GM23338 (cell line): ENCODE measurements around the gene ZFAND6. TPM values are rescaled to one million over a fixed set of nuclear protein-coding genes. Genes with fewer than 3 reads are reported as not detected.

Experiments
- ATAC-seq: fragments of 200-7000 bp; cut with Tn5 transposase; 3 replicates; pipeline ENCODE4 v1.9.1; 2020
- DNase-seq: peaks from one replicate; pipeline ENCODE4 v3.0.0-alpha.2; 2015; ENCODE audit warnings: low spot score
- H2AFZ ChIP-seq: fragments of 200-600 bp; sonication (generic); 2 replicates; pipeline ENCODE4 v1.8.0; 2016; ENCODE audit warnings: antibody characterized with exemption, mild to moderate bottlenecking, moderate library complexity
- H3F3A ChIP-seq: fragments of 200-600 bp; sonication (generic); replicated peaks from 2 replicates; pipeline ENCODE4 v1.8.0; 2017; ENCODE audit warnings: antibody characterized with exemption, mixed run types, low read depth
- H3K27ac ChIP-seq: fragments of 200-600 bp; sonication (generic); 2 replicates; pipeline ENCODE4 v1.6.1; 2016; ENCODE audit warnings: low read depth
- H3K27me3 ChIP-seq: fragments of 200-600 bp; sonication (generic); 2 replicates; pipeline ENCODE4 v1.8.0; 2016; ENCODE audit warnings: mild to moderate bottlenecking, mixed run types, moderate library complexity; ENCODE audit not compliant: insufficient read depth
- H3K36me3 ChIP-seq: fragments of 200-600 bp; sonication (generic); 2 replicates; pipeline ENCODE4 v1.8.0; 2016; ENCODE audit warnings: mild to moderate bottlenecking; ENCODE audit not compliant: insufficient read depth
- H3K4me1 ChIP-seq: fragments of 200-600 bp; sonication (generic); 2 replicates; pipeline ENCODE4 v1.8.0; 2016; ENCODE audit warnings: mild to moderate bottlenecking, moderate library complexity; ENCODE audit not compliant: insufficient read depth
- H3K4me2 ChIP-seq: fragments of 200-600 bp; sonication (generic); 2 replicates; pipeline ENCODE4 v1.7.1; 2017; ENCODE audit warnings: mixed run types
- H3K4me3 ChIP-seq: fragments of 200-600 bp; sonication (generic); 2 replicates; pipeline ENCODE4 v1.6.1; 2016; ENCODE audit warnings: mixed run types
- H3K79me2 ChIP-seq: fragments of 200-600 bp; sonication (generic); replicated peaks from 2 replicates; pipeline ENCODE4 v1.8.0; 2017; ENCODE audit warnings: mild to moderate bottlenecking; ENCODE audit not compliant: insufficient read depth
- H3K9me2 ChIP-seq: fragments of 200-600 bp; sonication (generic); 2 replicates; pipeline ENCODE4 v1.8.0; 2017; ENCODE audit not compliant: insufficient read depth
- H4K20me1 ChIP-seq: fragments of 200-600 bp; sonication (generic); replicated peaks from 2 replicates; pipeline ENCODE4 v1.8.0; 2017; ENCODE audit warnings: mild to moderate bottlenecking; ENCODE audit not compliant: insufficient read depth
- H3K27ac Mint-ChIP-seq: 2 replicates; pipeline ENCODE4 v1.8.0; 2020; ENCODE audit warnings: inconsistent platforms, mild to moderate bottlenecking, moderate library complexity, mixed read lengths
- H3K27me3 Mint-ChIP-seq: 3 replicates; pipeline ENCODE4 v1.8.0; 2022; ENCODE audit warnings: low read depth, mild to moderate bottlenecking, moderate library complexity, mixed read lengths, inconsistent platforms; ENCODE audit not compliant: insufficient read depth, poor library complexity
- H3K36me3 Mint-ChIP-seq: 3 replicates; pipeline ENCODE4 v1.8.0; 2021; ENCODE audit warnings: low read depth, mild to moderate bottlenecking, inconsistent platforms, moderate library complexity, mixed read lengths
- H3K4me1 Mint-ChIP-seq: 3 replicates; pipeline ENCODE4 v1.8.0; 2020; ENCODE audit warnings: mild to moderate bottlenecking, inconsistent platforms, mixed read lengths
- H3K4me3 Mint-ChIP-seq: 3 replicates; pipeline ENCODE4 v1.8.0; 2021; ENCODE audit warnings: moderate library complexity, mild to moderate bottlenecking, inconsistent platforms, mixed read lengths
- H3K9me3 Mint-ChIP-seq: 3 replicates; pipeline ENCODE4 v1.8.0; 2020; ENCODE audit warnings: moderate library complexity, mild to moderate bottlenecking, inconsistent platforms, mixed read lengths
- CREB1 ChIP-seq: fragments of 250-450 bp; sonication (Bioruptor Pico); IDR thresholded peaks from 2 replicates; pipeline ENCODE4 v1.5.0; 2020; ENCODE audit warnings: low read depth, mild to moderate bottlenecking, moderate library complexity
- CTCF ChIP-seq, 2 experiments: fragments of 200-600 bp in 1 of 2; sonication (generic) in 1 of 2; conservative IDR thresholded peaks; 2 replicates each; pipeline versions ENCODE4 v1.5.1 to v1.6.1; 2016 to 2017; ENCODE audit warnings: antibody characterized with exemption in 2 of 2, low read depth in 2 of 2, mild to moderate bottlenecking in 2 of 2, moderate library complexity in 1 of 2
- ETS1 ChIP-seq: IDR thresholded peaks from 2 replicates; pipeline ENCODE4 v1.6.1; 2016; ENCODE audit warnings: antibody characterized with exemption
- EZH2 ChIP-seq: fragments of 200-600 bp; sonication (generic); IDR thresholded peaks from one replicate; pipeline ENCODE4 v1.8.0; 2017; ENCODE audit warnings: antibody characterized with exemption, mild to moderate bottlenecking, low read depth; ENCODE audit not compliant: unreplicated experiment
- EZH2phosphoT487 ChIP-seq: fragments of 200-600 bp; sonication (generic); IDR thresholded peaks from one replicate; pipeline ENCODE4 v1.8.1; 2018; ENCODE audit warnings: antibody characterized with exemption; ENCODE audit not compliant: unreplicated experiment
- JUNB ChIP-seq: IDR thresholded peaks from one replicate; pipeline ENCODE4 v1.6.1; 2016; ENCODE audit warnings: antibody characterized with exemption; ENCODE audit not compliant: unreplicated experiment
- NANOG ChIP-seq: IDR thresholded peaks from 2 replicates; pipeline ENCODE4 v1.6.1; 2016; ENCODE audit warnings: antibody characterized with exemption, borderline replicate concordance
- POLR2AphosphoS5 ChIP-seq: IDR thresholded peaks from 2 replicates; pipeline ENCODE4 v1.6.1; 2016; ENCODE audit warnings: antibody characterized with exemption, low read depth
- REST ChIP-seq: IDR thresholded peaks from one replicate; pipeline ENCODE4 v1.6.1; 2018; ENCODE audit warnings: antibody characterized with exemption; ENCODE audit not compliant: unreplicated experiment
- STAT1 ChIP-seq: IDR thresholded peaks from one replicate; pipeline ENCODE4 v1.6.1; 2016; ENCODE audit warnings: antibody characterized with exemption; ENCODE audit not compliant: unreplicated experiment
- ZNF114 ChIP-seq: fragments of 250-450 bp; sonication (Bioruptor Pico); IDR thresholded peaks from 2 replicates; pipeline ENCODE4 v1.5.0; 2020; ENCODE audit warnings: mild to moderate bottlenecking, moderate library complexity
- ZNF331 ChIP-seq: fragments of 250-450 bp; sonication (Bioruptor Pico); IDR thresholded peaks from 2 replicates; pipeline ENCODE4 v1.5.0; 2020; ENCODE audit warnings: low read depth, mild to moderate bottlenecking, moderate library complexity
- ZNF462 ChIP-seq: fragments of 250-450 bp; sonication (Bioruptor Pico); IDR thresholded peaks from 2 replicates; pipeline ENCODE4 v1.5.0; 2020; ENCODE audit warnings: mild to moderate bottlenecking, moderate library complexity
- polyA plus RNA-seq: library from polyadenylated mRNA; unstranded; fragments of >200 nt; fragmentation: Nextera tagmentation; extraction: Ambion mirVana; gene quantifications from 2 replicates; pipeline ENCODE4 v1.2.1, GENCODE V29; 2016
- total RNA-seq: library from RNA; depleted of rRNA; stranded (reverse); fragments of >200 nt; shearing (Covaris generic); gene quantifications from 2 replicates; pipeline ENCODE4 v1.2.3, GENCODE V29; 2014

The ZFAND6 gene
- total and polyA plus RNA-seq, 2 experiments from 2014 or later: 205 to 292 TPM

- Histone ChIP-seq H3K79me2 (no peaks in the 10 kb centered on the region), H3K9me2 (no peaks in the 10 kb centered on the region), H3K4me3 (no peak overlapping the region), H3K4me2 (no peak overlapping the region), H3K36me3 (no peaks in the 10 kb centered on the region), H3K27me3 (no peaks in the 10 kb centered on the region), H2AFZ (peak overlapping the region; percentile 54; the same call in 1 of the 2 replicates), H4K20me1 (no peaks in the 10 kb centered on the region), H3K27ac (no peak overlapping the region), H3F3A (peaks cover 1% of the 10 kb centered on the region; the same call in 1 of the 2 replicates), H3K4me1 (peaks cover 11% of the 10 kb centered on the region)
- H3K4me1 Mint-ChIP-seq: peaks cover 6% of the 10 kb centered on the region; the same call in 2 of the 3 replicates
- H3K4me3 Mint-ChIP-seq: no peak overlapping the region
- TF ChIP-seq ZNF114 (CRISPR knock-in tag) (no peak), STAT1 (no peak), ZNF331 (no peak), POLR2AphosphoS5 (no peak), NANOG (no peak), CTCF (conservative IDR thresholded peaks at IDR 0.05; ENCODE audit: low read depth in 2 of 2) (no peak), REST (no peak), ZNF462 (CRISPR knock-in tag) (no peak), EZH2phosphoT487 (no peak), JUNB (no peak), ETS1 (no peak), EZH2 (no peak), CREB1 (CRISPR knock-in tag) (no peak)
- no peaks in the 10 kb centered on the region for H3K36me3 Mint-ChIP-seq
- ATAC-seq: no peak
- H3K27ac Mint-ChIP-seq: no peak overlapping the region
- H3K27me3 Mint-ChIP-seq: peaks cover 3% of the 10 kb centered on the region
- no peaks in the 10 kb centered on the region for H3K9me3 Mint-ChIP-seq
- no peak for DNase-seq
These were observed 6.7 kb upstream of the ZFAND6 start for GRCh38 chr15:80052597-80053304.
